DMS79 treated with DMSO at 0.1 percent for 48 hours (cell line): ENCODE measurements around the gene SYT15.
A peak's percentile ranks its signal among the peaks of the same experiment; 100 is the strongest.

ENCODE experiments used
- DNase-seq: peaks from one replicate; lab custom pipeline; 2025; lab: John Stamatoyannopoulos, UW

The SYT15 gene

GRCh38 chr10:46544989-46545791 lies 33.7 kb upstream of the SYT15 start:
- DNase-seq: no peak

- no peak for DNase-seq
These were observed 32.9 kb upstream of the SYT15 start for GRCh38 chr10:46545861-46546590.

GRCh38 chr10:46546591-46547540 lies 32.1 kb upstream of the SYT15 start:
- DNase-seq: peak; percentile 81

- no peak for DNase-seq
These were observed 31.1 kb upstream of the SYT15 start for GRCh38 chr10:46547541-46548497.

- DNase-seq: no peak
These were observed 30.3 kb upstream of the SYT15 start for GRCh38 chr10:46548498-46549090.

- DNase-seq: no peak
These were observed 29.5 kb upstream of the SYT15 start for GRCh38 chr10:46549171-46550075.

GRCh38 chr10:46550076-46550790 lies 28.7 kb upstream of the SYT15 start:
- no peak for DNase-seq

GRCh38 chr10:46550795-46551700 lies 27.9 kb upstream of the SYT15 start:
- DNase-seq: no peak

- no peak for DNase-seq
These were observed 27.0 kb upstream of the SYT15 start for GRCh38 chr10:46551701-46552525.

- no peak for DNase-seq
These were observed 26.2 kb upstream of the SYT15 start for GRCh38 chr10:46552526-46553237.

- no peak for DNase-seq
These were observed 25.5 kb upstream of the SYT15 start for GRCh38 chr10:46553238-46554049.

- no peak for DNase-seq
These were observed 24.7 kb upstream of the SYT15 start for GRCh38 chr10:46554166-46554781.

- no peak for DNase-seq
These were observed 23.6 kb upstream of the SYT15 start for GRCh38 chr10:46555366-46555712.

- peak; percentile 50 for DNase-seq
These were observed 23.0 kb upstream of the SYT15 start for GRCh38 chr10:46555713-46556514.
